ENCODE data around the gene GRM1.

The GRM1 gene

DNA sequence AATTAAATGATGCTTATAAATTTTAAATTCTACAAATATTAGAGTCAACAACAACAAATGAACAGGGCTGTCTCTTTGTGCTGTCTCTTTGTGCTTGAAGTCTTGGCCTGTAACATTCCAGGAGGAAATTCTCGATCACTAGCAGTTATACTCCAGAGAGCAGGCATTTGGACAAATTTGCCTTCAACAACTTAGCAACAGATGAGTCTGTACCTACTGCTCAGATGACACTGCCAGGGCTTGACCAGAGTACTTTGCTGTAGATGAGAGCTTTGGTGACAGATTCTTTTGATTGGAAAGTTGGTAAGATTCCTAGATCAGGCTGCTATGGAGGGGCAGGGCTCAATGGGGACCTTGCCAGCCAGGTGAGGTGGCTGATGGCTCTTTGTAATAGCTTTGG, 217.2 kb downstream of the GRM1 start:
- H3K4me3 ChIP-seq (replicated peaks; ENCODE audit: low read depth, low read length), result no peak overlapping the region
- DNase-seq (ENCODE audit: extremely low read depth, low read depth), result no peak
- TF ChIP-seq, protein P1, sequence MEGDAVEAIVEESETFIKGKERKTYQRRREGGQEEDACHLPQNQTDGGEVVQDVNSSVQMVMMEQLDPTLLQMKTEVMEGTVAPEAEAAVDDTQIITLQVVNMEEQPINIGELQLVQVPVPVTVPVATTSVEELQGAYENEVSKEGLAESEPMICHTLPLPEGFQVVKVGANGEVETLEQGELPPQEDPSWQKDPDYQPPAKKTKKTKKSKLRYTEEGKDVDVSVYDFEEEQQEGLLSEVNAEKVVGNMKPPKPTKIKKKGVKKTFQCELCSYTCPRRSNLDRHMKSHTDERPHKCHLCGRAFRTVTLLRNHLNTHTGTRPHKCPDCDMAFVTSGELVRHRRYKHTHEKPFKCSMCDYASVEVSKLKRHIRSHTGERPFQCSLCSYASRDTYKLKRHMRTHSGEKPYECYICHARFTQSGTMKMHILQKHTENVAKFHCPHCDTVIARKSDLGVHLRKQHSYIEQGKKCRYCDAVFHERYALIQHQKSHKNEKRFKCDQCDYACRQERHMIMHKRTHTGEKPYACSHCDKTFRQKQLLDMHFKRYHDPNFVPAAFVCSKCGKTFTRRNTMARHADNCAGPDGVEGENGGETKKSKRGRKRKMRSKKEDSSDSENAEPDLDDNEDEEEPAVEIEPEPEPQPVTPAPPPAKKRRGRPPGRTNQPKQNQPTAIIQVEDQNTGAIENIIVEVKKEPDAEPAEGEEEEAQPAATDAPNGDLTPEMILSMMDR (IDR thresholded peaks at IDR 0.05; ENCODE audit: low read depth, low read length, missing control alignments), result no peak

DNA sequence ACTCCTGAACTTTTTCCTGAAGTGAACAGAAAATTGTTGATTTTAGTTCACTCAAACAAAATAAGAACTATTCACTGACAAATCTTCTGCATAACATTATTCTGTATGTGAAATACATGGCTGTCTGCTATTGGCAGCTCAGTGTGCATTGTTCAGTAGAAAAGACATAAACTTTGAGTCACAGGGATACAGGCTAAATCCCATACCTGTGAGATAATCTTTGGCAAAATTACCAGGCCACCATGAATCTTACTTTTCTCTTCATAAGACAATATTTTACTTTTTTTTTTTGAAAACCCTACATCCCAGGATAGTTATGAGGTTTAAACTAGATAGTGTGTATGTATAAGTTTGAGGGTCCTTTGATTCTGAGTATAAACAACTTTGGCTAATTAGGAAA, 224.8 kb downstream of the GRM1 start:
- H3K4me3 ChIP-seq (replicated peaks; ENCODE audit: low read depth, low read length), result no peak overlapping the region
- TF ChIP-seq, protein P1 (IDR thresholded peaks at IDR 0.05; ENCODE audit: low read depth, low read length, missing control alignments), result no peak

DNA sequence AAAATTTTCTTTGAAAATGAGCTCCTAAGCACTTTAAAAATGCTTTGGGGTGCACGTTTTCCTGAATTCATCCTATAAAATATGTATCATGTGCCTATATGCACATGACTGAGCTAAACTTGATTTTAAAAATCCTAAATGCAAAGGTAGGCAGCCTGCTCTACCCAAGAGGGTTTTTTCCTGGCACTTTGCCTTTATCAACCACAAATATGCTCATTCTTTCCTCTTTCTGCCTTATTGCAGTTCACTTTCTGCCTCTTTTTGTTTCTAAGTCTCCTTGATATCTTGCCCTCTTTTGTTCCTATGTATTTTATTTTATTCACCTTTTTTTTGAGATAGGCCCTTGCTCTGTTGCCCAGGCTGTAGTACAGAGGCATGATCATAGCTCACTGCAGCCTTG, 229.3 kb downstream of the GRM1 start:
- H3K4me3 ChIP-seq (replicated peaks; ENCODE audit: low read depth, low read length), result no peak overlapping the region
- TF ChIP-seq, protein P1 (IDR thresholded peaks at IDR 0.05; ENCODE audit: low read depth, low read length, missing control alignments), result no peak
- no peak for DNase-seq (ENCODE audit: extremely low read depth, low read depth)

More for the DNA sequence above, 224.8 kb downstream of the GRM1 start:
- no peak for DNase-seq (ENCODE audit: extremely low read depth, low read depth)

DNA sequence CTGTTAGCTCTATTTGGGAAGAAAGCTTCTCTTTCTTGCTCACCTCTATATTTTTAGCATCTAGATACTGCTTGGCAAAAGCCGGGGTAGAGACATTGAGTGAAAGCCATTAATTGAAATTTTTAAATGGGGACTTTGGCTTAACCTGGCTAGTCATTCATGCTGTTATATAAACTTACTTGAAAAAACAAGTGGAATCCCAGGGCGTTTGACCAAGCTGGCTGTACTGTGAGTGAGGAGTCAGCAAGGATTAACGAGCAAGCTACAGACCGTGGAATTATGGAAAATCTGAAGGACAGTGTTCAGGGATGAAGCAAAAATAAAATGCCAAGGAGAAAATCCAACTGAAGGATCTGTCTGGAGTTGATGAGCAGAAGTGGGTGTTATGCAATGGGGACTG, 232.0 kb downstream of the GRM1 start:
- TF ChIP-seq, protein P1 (IDR thresholded peaks at IDR 0.05; ENCODE audit: low read depth, low read length, missing control alignments), result no peak
- no peak overlapping the region for H3K4me3 ChIP-seq (replicated peaks; ENCODE audit: low read depth, low read length)

DNA sequence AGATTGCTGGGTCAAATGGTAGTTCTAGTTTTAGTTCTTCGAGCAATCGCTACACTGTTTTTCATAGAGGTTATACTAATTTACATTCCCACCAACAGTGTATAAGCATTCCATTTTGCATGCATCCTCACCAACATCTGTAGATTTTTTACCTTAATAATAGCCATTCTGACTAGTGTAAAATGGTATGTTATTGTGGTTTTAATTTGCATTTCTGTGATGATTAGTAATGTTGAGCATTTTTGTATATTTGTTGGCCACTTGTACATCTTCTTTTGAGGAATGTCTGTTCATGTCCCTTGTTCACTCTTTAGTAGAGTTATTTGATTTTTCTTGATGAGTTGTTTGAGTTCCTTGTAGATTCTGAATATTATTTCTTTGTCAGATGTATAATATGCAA, 236.2 kb downstream of the GRM1 start:
- no peak for DNase-seq (ENCODE audit: extremely low read depth, low read depth)
- TF ChIP-seq, protein P1 (IDR thresholded peaks at IDR 0.05; ENCODE audit: low read depth, low read length, missing control alignments), result no peak
- no peak overlapping the region for H3K4me3 ChIP-seq (replicated peaks; ENCODE audit: low read depth, low read length)

More for the DNA sequence above, 232.0 kb downstream of the GRM1 start:
- no peak for DNase-seq (ENCODE audit: extremely low read depth, low read depth)

DNA sequence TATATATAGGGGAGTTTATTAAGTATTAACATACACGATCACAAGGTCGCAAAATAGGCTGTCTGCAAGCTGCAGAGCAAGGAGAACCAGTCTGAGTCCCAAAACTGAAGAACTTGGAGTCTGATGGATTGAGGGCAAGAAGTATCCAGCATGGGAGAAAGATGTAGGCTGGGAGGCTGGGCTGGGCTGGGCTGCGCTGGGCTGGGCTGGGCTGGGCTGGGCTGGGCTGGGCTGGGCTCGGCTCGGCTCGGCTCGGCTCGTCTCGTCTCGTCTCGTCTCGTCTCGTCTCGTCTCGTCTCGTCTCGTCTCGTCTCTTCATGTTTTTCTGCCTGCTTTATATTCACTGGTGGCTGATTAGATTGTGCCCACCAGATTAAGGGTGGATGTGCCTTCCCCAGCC, 238.6 kb downstream of the GRM1 start:
- TF ChIP-seq, protein P1 (IDR thresholded peaks at IDR 0.05; ENCODE audit: low read depth, low read length, missing control alignments), result no peak
- DNase-seq (ENCODE audit: extremely low read depth, low read depth), result no peak
- no peak overlapping the region for H3K4me3 ChIP-seq (replicated peaks; ENCODE audit: low read depth, low read length)

DNA sequence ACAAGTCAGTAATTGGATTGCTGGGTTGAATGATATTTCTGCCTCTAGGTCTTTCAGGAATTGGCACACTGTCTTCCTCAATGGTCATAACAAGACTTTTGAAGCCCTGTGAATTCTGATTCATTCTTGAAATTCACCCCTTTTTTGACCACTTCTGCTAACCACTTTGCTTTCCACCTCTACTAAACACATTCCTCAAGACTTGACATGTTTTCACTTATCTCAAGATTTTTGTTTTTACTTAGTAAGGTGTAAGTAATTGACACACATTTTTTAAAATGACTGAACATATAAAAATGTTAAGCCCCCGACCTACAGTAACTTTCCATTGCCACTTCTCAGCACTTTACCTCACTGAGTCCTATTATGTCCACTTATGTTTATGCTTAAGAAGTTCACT, 239.1 kb downstream of the GRM1 start:
- TF ChIP-seq, protein P1 (IDR thresholded peaks at IDR 0.05; ENCODE audit: low read depth, low read length, missing control alignments), result no peak
- DNase-seq (ENCODE audit: extremely low read depth, low read depth), result no peak
- no peak overlapping the region for H3K4me3 ChIP-seq (replicated peaks; ENCODE audit: low read depth, low read length)
